ENCODE measurements around the gene NPFFR2.
A peak's percentile ranks its signal among the peaks of the same experiment; 100 is the strongest.
"Not testable (repeated sequence)": the region's sequence is repeated elsewhere in the genome, so short reads cannot be mapped to it uniquely, and the experiment has no call there.

NPFFR2 gene

GRCh38 chr4:72152731-72153130, 120.9 kb downstream of the NPFFR2 start:
- Histone ChIP-seq H2AFZ (ENCODE audit: low read depth, low read length) (no peak overlapping the region), H3K79me2 (ENCODE audit: low read length) (no peaks in the 10 kb centered on the region), H3K9ac (ENCODE audit: low read length) (no peak overlapping the region), H3K4me2 (ENCODE audit: low read length) (0 out of 2 replicates have a peak overlapping the region, but pooled peaks have one; percentile 30), H3K27me3 (ENCODE audit: low read depth, low read length) (no peaks in the 10 kb centered on the region), H3K4me3 (ENCODE audit: low read length) (no peak overlapping the region), H3K36me3 (replicated peaks; ENCODE audit: low read depth, low read length) (no peaks in the 10 kb centered on the region), H3K9me3 (ENCODE audit: insufficient read depth, low read length) (no peaks in the 10 kb centered on the region), H4K20me1 (ENCODE audit: insufficient read depth, low read length) (no peaks in the 10 kb centered on the region), H3K4me1 (ENCODE audit: low read length) (no peaks in the 10 kb centered on the region), H3K27ac (ENCODE audit: low read length) (no peak overlapping the region)
- TF ChIP-seq EZH2phosphoT487 (IDR thresholded peaks at IDR 0.05; ENCODE audit: low read depth): no peak
- TF ChIP-seq, protein P1, sequence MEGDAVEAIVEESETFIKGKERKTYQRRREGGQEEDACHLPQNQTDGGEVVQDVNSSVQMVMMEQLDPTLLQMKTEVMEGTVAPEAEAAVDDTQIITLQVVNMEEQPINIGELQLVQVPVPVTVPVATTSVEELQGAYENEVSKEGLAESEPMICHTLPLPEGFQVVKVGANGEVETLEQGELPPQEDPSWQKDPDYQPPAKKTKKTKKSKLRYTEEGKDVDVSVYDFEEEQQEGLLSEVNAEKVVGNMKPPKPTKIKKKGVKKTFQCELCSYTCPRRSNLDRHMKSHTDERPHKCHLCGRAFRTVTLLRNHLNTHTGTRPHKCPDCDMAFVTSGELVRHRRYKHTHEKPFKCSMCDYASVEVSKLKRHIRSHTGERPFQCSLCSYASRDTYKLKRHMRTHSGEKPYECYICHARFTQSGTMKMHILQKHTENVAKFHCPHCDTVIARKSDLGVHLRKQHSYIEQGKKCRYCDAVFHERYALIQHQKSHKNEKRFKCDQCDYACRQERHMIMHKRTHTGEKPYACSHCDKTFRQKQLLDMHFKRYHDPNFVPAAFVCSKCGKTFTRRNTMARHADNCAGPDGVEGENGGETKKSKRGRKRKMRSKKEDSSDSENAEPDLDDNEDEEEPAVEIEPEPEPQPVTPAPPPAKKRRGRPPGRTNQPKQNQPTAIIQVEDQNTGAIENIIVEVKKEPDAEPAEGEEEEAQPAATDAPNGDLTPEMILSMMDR (IDR thresholded peaks at IDR 0.05; ENCODE audit: low read depth, low read length): no peak

GRCh38 chr4:72153634-72154033, 121.8 kb downstream of the NPFFR2 start:
- H3K4me3 ChIP-seq (ENCODE audit: low read length); H3K9me3 ChIP-seq (ENCODE audit: insufficient read depth, low read length); H3K79me2 ChIP-seq (ENCODE audit: low read length); H3K36me3 ChIP-seq (replicated peaks; ENCODE audit: low read depth, low read length); H2AFZ ChIP-seq (ENCODE audit: low read depth, low read length); H3K27ac ChIP-seq (ENCODE audit: low read length); H3K9ac ChIP-seq (ENCODE audit: low read length); H3K27me3 ChIP-seq (ENCODE audit: low read depth, low read length); H3K4me2 ChIP-seq (ENCODE audit: low read length); H3K4me1 ChIP-seq (ENCODE audit: low read length); H4K20me1 ChIP-seq (ENCODE audit: insufficient read depth, low read length): not testable (repeated sequence)

GRCh38 chr4:72169285-72169684, 137.5 kb downstream of the NPFFR2 start:
- not testable (repeated sequence) for H3K27me3 ChIP-seq (ENCODE audit: low read depth, low read length); H3K4me1 ChIP-seq (ENCODE audit: low read length); H3K36me3 ChIP-seq (replicated peaks; ENCODE audit: low read depth, low read length); H3K79me2 ChIP-seq (ENCODE audit: low read length); H2AFZ ChIP-seq (ENCODE audit: low read depth, low read length); H3K4me3 ChIP-seq (ENCODE audit: low read length); H3K9ac ChIP-seq (ENCODE audit: low read length); H3K27ac ChIP-seq (ENCODE audit: low read length); H3K9me3 ChIP-seq (ENCODE audit: insufficient read depth, low read length); H3K4me2 ChIP-seq (ENCODE audit: low read length); H4K20me1 ChIP-seq (ENCODE audit: insufficient read depth, low read length)

- H3K4me3 ChIP-seq (ENCODE audit: low read length): no peak overlapping the region
These were observed 138.1 kb downstream of the NPFFR2 start for GRCh38 chr4:72169861-72170260.

GRCh38 chr4:72171761-72172160, 140.0 kb downstream of the NPFFR2 start:
- TF ChIP-seq EZH2phosphoT487 (IDR thresholded peaks at IDR 0.05; ENCODE audit: low read depth): no peak
- TF ChIP-seq, protein P1 (IDR thresholded peaks at IDR 0.05; ENCODE audit: low read depth, low read length): no peak

More at GRCh38 chr4:72169861-72170260, 138.1 kb downstream of the NPFFR2 start:
- Histone ChIP-seq H2AFZ (ENCODE audit: low read depth, low read length) (no peak overlapping the region), H3K9me3 (ENCODE audit: insufficient read depth, low read length) (0 out of 2 replicates have a peak, but pooled peaks cover 4% of the 10 kb centered on the region), H3K4me1 (ENCODE audit: low read length) (no peaks in the 10 kb centered on the region), H4K20me1 (ENCODE audit: insufficient read depth, low read length) (no peaks in the 10 kb centered on the region), H3K4me2 (ENCODE audit: low read length) (no peak overlapping the region), H3K36me3 (replicated peaks; ENCODE audit: low read depth, low read length) (no peaks in the 10 kb centered on the region), H3K79me2 (ENCODE audit: low read length) (no peaks in the 10 kb centered on the region), H3K27me3 (ENCODE audit: low read depth, low read length) (no peaks in the 10 kb centered on the region), H3K9ac (ENCODE audit: low read length) (no peak overlapping the region), H3K27ac (ENCODE audit: low read length) (no peak overlapping the region)
- TF ChIP-seq, protein P1 (IDR thresholded peaks at IDR 0.05; ENCODE audit: low read depth, low read length): no peak
- TF ChIP-seq EZH2phosphoT487 (IDR thresholded peaks at IDR 0.05; ENCODE audit: low read depth): no peak

More at GRCh38 chr4:72171761-72172160, 140.0 kb downstream of the NPFFR2 start:
- H3K79me2 ChIP-seq (ENCODE audit: low read length): no peaks in the 10 kb centered on the region
- H3K27me3 ChIP-seq (ENCODE audit: low read depth, low read length): no peaks in the 10 kb centered on the region
- H3K4me1 ChIP-seq (ENCODE audit: low read length): no peaks in the 10 kb centered on the region
- no peak overlapping the region for H3K4me2 ChIP-seq (ENCODE audit: low read length)
- 0 out of 2 replicates have a peak, but pooled peaks cover 4% of the 10 kb centered on the region for H3K9me3 ChIP-seq (ENCODE audit: insufficient read depth, low read length)
- H2AFZ ChIP-seq (ENCODE audit: low read depth, low read length): no peak overlapping the region
- H3K9ac ChIP-seq (ENCODE audit: low read length): no peak overlapping the region
- no peaks in the 10 kb centered on the region for H3K36me3 ChIP-seq (replicated peaks; ENCODE audit: low read depth, low read length)
- H3K27ac ChIP-seq (ENCODE audit: low read length): no peak overlapping the region
- no peak overlapping the region for H3K4me3 ChIP-seq (ENCODE audit: low read length)
- H4K20me1 ChIP-seq (ENCODE audit: insufficient read depth, low read length): no peaks in the 10 kb centered on the region
